ENCODE data around the gene SYNDIG1.
A peak's percentile ranks its signal among the peaks of the same experiment; 100 is the strongest.

The SYNDIG1 gene

GRCh38 chr20:24579475-24579874 is 110.0 kb downstream of the SYNDIG1 start:
- H2AFZ ChIP-seq (ENCODE audit: insufficient read depth, low read length, poor library complexity) = no peak overlapping the region
- H2BK12ac ChIP-seq (ENCODE audit: low read length) = no peak overlapping the region
- no peak for DNase-seq
- no peak overlapping the region for H2BK5ac ChIP-seq (ENCODE audit: low read depth, low read length, poor library complexity)
- H2AK5ac ChIP-seq (ENCODE audit: low read length) = no peak overlapping the region
- no peak overlapping the region for H2BK120ac ChIP-seq (ENCODE audit: insufficient read depth, low read length, poor library complexity)
- H4K8ac ChIP-seq (ENCODE audit: low read depth, low read length) = no peak overlapping the region
- no peak overlapping the region for H3K23ac ChIP-seq (ENCODE audit: low read length)
- H3K4ac ChIP-seq (ENCODE audit: low read depth, low read length) = no peak overlapping the region
- WGBS (ENCODE audit: extremely low coverage, insufficient coverage, insufficient read length) = no CpG with 5 or more reads among the region's 10 CpGs
- H3K9me3 ChIP-seq (ENCODE audit: insufficient read depth, low read depth, low read length) = peaks cover 7% of the 10 kb centered on the region
- H3K36me3 ChIP-seq (ENCODE audit: control insufficient read depth in 1 of 2, insufficient read depth in 2 of 2, low read length in 2 of 2) = peaks cover 0 to 3% of the 10 kb centered on the region in 2 experiments
- H3K79me2 ChIP-seq (ENCODE audit: control insufficient read depth, insufficient read depth, low read length, poor library complexity) = no peaks in the 10 kb centered on the region
- H3K4me1 ChIP-seq (ENCODE audit: control insufficient read depth in 1 of 2, insufficient read depth in 2 of 2, low read length in 2 of 2) = no peaks in the 10 kb centered on the region
- H3K27ac ChIP-seq (ENCODE audit: low read depth, low read length) = no peak overlapping the region
- H3K14ac ChIP-seq (ENCODE audit: low read length) = no peak overlapping the region
- no peak overlapping the region for H3K4me2 ChIP-seq (ENCODE audit: low read length)
- no peak overlapping the region for H3K4me3 ChIP-seq (ENCODE audit: low read depth, low read length)
- no peak overlapping the region for H4K91ac ChIP-seq (ENCODE audit: low read depth, low read length)
- H4K12ac ChIP-seq (ENCODE audit: low read depth, low read length) = no peak overlapping the region
- H3K18ac ChIP-seq (ENCODE audit: low read length) = no peak overlapping the region
- H3K9ac ChIP-seq (ENCODE audit: low read length) = no peak overlapping the region
- no peaks in the 10 kb centered on the region for H3K79me1 ChIP-seq (ENCODE audit: low read length)
- no peaks in the 10 kb centered on the region for H3K27me3 ChIP-seq (ENCODE audit: insufficient read depth, low read length)

- H3K18ac ChIP-seq (ENCODE audit: low read length) = no peak overlapping the region
- H3K27ac ChIP-seq (ENCODE audit: low read depth, low read length) = no peak overlapping the region
- peaks cover 0 to 3% of the 10 kb centered on the region in 2 experiments for H3K36me3 ChIP-seq (ENCODE audit: control insufficient read depth in 1 of 2, insufficient read depth in 2 of 2, low read length in 2 of 2)
- H3K4ac ChIP-seq (ENCODE audit: low read depth, low read length) = no peak overlapping the region
- no peaks in the 10 kb centered on the region for H3K79me2 ChIP-seq (ENCODE audit: control insufficient read depth, insufficient read depth, low read length, poor library complexity)
- H4K8ac ChIP-seq (ENCODE audit: low read depth, low read length) = no peak overlapping the region
- no peak overlapping the region for H4K91ac ChIP-seq (ENCODE audit: low read depth, low read length)
- H2BK5ac ChIP-seq (ENCODE audit: low read depth, low read length, poor library complexity) = no peak overlapping the region
- H3K23ac ChIP-seq (ENCODE audit: low read length) = no peak overlapping the region
- H3K4me3 ChIP-seq (ENCODE audit: low read depth, low read length) = no peak overlapping the region
- WGBS (ENCODE audit: extremely low coverage, insufficient coverage, insufficient read length) = no CpG with 5 or more reads among the region's 8 CpGs
- H2AK5ac ChIP-seq (ENCODE audit: low read length) = no peak overlapping the region
- no peak overlapping the region for H3K14ac ChIP-seq (ENCODE audit: low read length)
- no peak overlapping the region for H3K4me2 ChIP-seq (ENCODE audit: low read length)
- no peaks in the 10 kb centered on the region for H3K27me3 ChIP-seq (ENCODE audit: insufficient read depth, low read length)
- peak in 1 of 2 donors; percentile 24 for DNase-seq
- H4K12ac ChIP-seq (ENCODE audit: low read depth, low read length) = no peak overlapping the region
- no peak overlapping the region for H2AFZ ChIP-seq (ENCODE audit: insufficient read depth, low read length, poor library complexity)
- H3K9me3 ChIP-seq (ENCODE audit: insufficient read depth, low read depth, low read length) = peaks cover 7% of the 10 kb centered on the region
- no peaks in the 10 kb centered on the region for H3K4me1 ChIP-seq (ENCODE audit: control insufficient read depth in 1 of 2, insufficient read depth in 2 of 2, low read length in 2 of 2)
- H2BK12ac ChIP-seq (ENCODE audit: low read length) = no peak overlapping the region
- no peak overlapping the region for H2BK120ac ChIP-seq (ENCODE audit: insufficient read depth, low read length, poor library complexity)
- no peaks in the 10 kb centered on the region for H3K79me1 ChIP-seq (ENCODE audit: low read length)
- H3K9ac ChIP-seq (ENCODE audit: low read length) = no peak overlapping the region
These were observed 110.6 kb downstream of the SYNDIG1 start for GRCh38 chr20:24580006-24580405.

DNA sequence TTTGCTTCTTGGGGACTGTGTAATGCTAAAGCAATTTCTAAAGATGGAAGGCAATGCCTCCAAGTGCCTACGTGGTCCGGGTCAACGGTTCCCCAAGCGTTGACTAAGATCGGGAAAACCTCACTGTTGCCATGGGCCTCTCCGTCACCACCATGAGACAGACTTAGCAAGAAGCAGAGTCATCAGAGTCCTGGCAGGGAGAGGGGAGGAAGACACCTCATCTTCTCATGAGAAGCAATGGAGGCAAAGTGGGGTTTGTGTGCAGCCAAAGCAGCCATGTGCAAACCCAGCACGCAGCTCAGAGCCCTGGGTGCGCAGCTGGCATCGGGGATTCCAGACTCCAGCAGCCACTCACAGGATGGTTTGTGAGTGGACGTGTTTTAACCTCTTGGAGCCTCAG is 111.4 kb downstream of the SYNDIG1 start:
- no peak overlapping the region for H2BK5ac ChIP-seq (ENCODE audit: low read depth, low read length, poor library complexity)
- peaks cover 0 to 3% of the 10 kb centered on the region in 2 experiments for H3K36me3 ChIP-seq (ENCODE audit: control insufficient read depth in 1 of 2, insufficient read depth in 2 of 2, low read length in 2 of 2)
- no peak overlapping the region for H3K9ac ChIP-seq (ENCODE audit: low read length)
- no peak overlapping the region for H3K4me2 ChIP-seq (ENCODE audit: low read length)
- no peak overlapping the region for H4K91ac ChIP-seq (ENCODE audit: low read depth, low read length)
- H3K14ac ChIP-seq (ENCODE audit: low read length) = no peak overlapping the region
- H2AFZ ChIP-seq (ENCODE audit: insufficient read depth, low read length, poor library complexity) = no peak overlapping the region
- no peaks in the 10 kb centered on the region for H3K79me1 ChIP-seq (ENCODE audit: low read length)
- no peaks in the 10 kb centered on the region for H3K27me3 ChIP-seq (ENCODE audit: insufficient read depth, low read length)
- H3K79me2 ChIP-seq (ENCODE audit: control insufficient read depth, insufficient read depth, low read length, poor library complexity) = no peaks in the 10 kb centered on the region
- no peak overlapping the region for H4K12ac ChIP-seq (ENCODE audit: low read depth, low read length)
- H3K4me3 ChIP-seq (ENCODE audit: low read depth, low read length) = no peak overlapping the region
- peaks cover 7% of the 10 kb centered on the region for H3K9me3 ChIP-seq (ENCODE audit: insufficient read depth, low read depth, low read length)
- no peaks in the 10 kb centered on the region for H3K4me1 ChIP-seq (ENCODE audit: control insufficient read depth in 1 of 2, insufficient read depth in 2 of 2, low read length in 2 of 2)
- no peak overlapping the region for H3K18ac ChIP-seq (ENCODE audit: low read length)
- no peak overlapping the region for H2AK5ac ChIP-seq (ENCODE audit: low read length)
- no peak for DNase-seq
- no peak overlapping the region for H3K27ac ChIP-seq (ENCODE audit: low read depth, low read length)
- H3K23ac ChIP-seq (ENCODE audit: low read length) = no peak overlapping the region
- WGBS (ENCODE audit: extremely low coverage, insufficient coverage, insufficient read length) = no CpG with 5 or more reads among the region's 10 CpGs
- H2BK120ac ChIP-seq (ENCODE audit: insufficient read depth, low read length, poor library complexity) = no peak overlapping the region
- H2BK12ac ChIP-seq (ENCODE audit: low read length) = no peak overlapping the region
- H3K4ac ChIP-seq (ENCODE audit: low read depth, low read length) = no peak overlapping the region
- H4K8ac ChIP-seq (ENCODE audit: low read depth, low read length) = no peak overlapping the region

DNA sequence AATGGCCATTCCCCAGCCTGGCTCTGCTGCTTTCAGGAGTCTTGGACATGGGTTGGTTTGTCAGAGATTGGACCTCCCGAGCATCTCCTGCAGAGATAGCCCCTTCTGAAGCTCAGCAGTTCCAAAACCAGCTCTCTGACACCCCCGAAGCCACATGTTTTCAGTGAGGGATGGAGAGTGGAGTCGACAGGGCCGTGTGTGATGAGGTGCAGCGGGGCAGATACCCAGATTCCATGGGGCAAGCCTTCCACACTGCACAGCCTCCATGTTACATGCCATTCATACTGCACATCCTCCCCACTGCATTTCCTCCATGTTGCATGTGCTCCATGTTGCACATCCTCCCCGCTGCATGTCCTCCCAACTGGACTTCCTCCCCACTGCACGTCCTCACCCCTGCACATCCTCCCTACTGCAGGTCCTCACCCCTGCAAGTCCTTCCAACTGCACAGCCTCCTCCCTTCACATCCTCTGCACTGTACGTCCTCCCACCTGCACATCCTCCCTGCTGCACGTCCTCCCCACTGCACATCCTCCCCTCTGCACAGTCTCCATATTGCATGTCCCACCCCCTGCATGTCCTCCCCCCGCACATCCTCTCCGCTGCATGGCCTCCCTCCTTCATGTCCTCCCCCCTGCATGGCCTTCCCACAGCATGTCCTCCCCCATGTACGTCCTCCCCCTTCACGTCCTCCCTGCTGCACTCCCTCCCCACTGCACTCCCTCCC is 112.2 kb downstream of the SYNDIG1 start:
- Histone ChIP-seq H3K18ac (ENCODE audit: low read length) (no peak overlapping the region), H3K36me3 (ENCODE audit: control insufficient read depth in 1 of 2, insufficient read depth in 2 of 2, low read length in 2 of 2) (peaks cover 0 to 3% of the 10 kb centered on the region in 2 experiments), H4K8ac (ENCODE audit: low read depth, low read length) (no peak overlapping the region), H2BK5ac (ENCODE audit: low read depth, low read length, poor library complexity) (no peak overlapping the region), H4K12ac (ENCODE audit: low read depth, low read length) (no peak overlapping the region), H3K4ac (ENCODE audit: low read depth, low read length) (no peak overlapping the region), H3K27me3 (ENCODE audit: insufficient read depth, low read length) (no peaks in the 10 kb centered on the region), H2AK5ac (ENCODE audit: low read length) (no peak overlapping the region), H3K79me1 (ENCODE audit: low read length) (no peaks in the 10 kb centered on the region), H3K14ac (ENCODE audit: low read length) (no peak overlapping the region), H3K4me3 (ENCODE audit: low read depth, low read length) (peak overlapping the region; percentile 27), H3K4me1 (ENCODE audit: control insufficient read depth in 1 of 2, insufficient read depth in 2 of 2, low read length in 2 of 2) (no peaks in the 10 kb centered on the region), H2BK12ac (ENCODE audit: low read length) (no peak overlapping the region), H3K9me3 (ENCODE audit: insufficient read depth, low read depth, low read length) (peaks cover 7% of the 10 kb centered on the region), H2BK120ac (ENCODE audit: insufficient read depth, low read length, poor library complexity) (no peak overlapping the region), H3K23ac (ENCODE audit: low read length) (peak overlapping the region; percentile 35), H4K91ac (ENCODE audit: low read depth, low read length) (no peak overlapping the region), H3K27ac (ENCODE audit: low read depth, low read length) (no peak overlapping the region), H3K9ac (ENCODE audit: low read length) (peak overlapping the region; percentile 18), H2AFZ (ENCODE audit: insufficient read depth, low read length, poor library complexity) (no peak overlapping the region), H3K79me2 (ENCODE audit: control insufficient read depth, insufficient read depth, low read length, poor library complexity) (no peaks in the 10 kb centered on the region), H3K4me2 (ENCODE audit: low read length) (no peak overlapping the region)
- no CpG with 5 or more reads among the region's 13 CpGs for WGBS (ENCODE audit: extremely low coverage, insufficient coverage, insufficient read length)
- no peak for DNase-seq
